GM21723 (cell line): ENCODE data around the gene PRRT1B.

Experiments used
- ATAC-seq: cut with Tn5 transposase; IDR thresholded peaks from one replicate; pipeline ENCODE4 v1.9.1; 2021; ENCODE audit warnings: mild to moderate bottlenecking, moderate library complexity; ENCODE audit not compliant: unreplicated experiment

The PRRT1B gene

DNA sequence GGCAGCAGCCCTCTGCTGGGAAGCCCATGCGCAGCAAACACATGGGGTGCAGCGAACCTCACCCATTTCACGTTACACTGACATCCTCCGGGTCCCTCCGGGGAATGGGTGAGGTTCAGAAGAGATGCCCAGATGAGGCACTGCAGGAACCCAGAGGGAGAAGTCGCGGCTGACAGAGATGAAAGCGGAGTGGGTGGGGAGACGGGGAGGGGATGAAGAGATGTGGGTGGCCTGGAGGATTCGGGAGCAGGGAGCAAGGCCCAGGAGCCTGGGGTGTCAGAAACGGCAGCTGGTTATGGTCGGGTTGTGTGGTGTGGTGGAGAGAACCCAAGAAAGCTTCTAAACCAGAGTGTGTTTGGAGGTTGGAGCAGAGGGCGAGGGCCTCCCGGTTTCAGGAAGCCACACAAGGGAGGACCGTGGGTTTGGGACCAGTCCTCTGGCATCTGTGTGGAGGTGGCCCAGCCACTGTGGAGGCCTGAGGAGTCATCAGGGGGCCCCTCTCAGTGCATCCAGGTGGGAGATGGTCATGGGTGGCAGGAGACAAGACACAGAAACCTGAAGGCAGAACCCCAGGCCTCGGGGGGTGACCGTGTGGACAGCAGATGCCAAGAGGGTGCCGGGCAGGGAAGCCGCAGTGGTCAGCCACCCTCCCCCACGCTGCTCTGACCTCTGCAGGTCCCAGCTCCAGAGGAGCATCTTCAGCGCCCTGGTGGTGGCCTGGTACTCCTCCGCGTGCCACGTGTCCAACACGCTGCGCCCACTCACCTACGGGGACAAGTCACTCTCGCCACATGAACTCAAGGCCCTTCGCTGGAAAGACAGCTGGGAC, 22.9 kb upstream of the PRRT1B start:
- no peak for ATAC-seq

- no peak for ATAC-seq
Observed at GRCh38 chr9:131523086-131523388, 22.3 kb upstream of the PRRT1B start.

DNA sequence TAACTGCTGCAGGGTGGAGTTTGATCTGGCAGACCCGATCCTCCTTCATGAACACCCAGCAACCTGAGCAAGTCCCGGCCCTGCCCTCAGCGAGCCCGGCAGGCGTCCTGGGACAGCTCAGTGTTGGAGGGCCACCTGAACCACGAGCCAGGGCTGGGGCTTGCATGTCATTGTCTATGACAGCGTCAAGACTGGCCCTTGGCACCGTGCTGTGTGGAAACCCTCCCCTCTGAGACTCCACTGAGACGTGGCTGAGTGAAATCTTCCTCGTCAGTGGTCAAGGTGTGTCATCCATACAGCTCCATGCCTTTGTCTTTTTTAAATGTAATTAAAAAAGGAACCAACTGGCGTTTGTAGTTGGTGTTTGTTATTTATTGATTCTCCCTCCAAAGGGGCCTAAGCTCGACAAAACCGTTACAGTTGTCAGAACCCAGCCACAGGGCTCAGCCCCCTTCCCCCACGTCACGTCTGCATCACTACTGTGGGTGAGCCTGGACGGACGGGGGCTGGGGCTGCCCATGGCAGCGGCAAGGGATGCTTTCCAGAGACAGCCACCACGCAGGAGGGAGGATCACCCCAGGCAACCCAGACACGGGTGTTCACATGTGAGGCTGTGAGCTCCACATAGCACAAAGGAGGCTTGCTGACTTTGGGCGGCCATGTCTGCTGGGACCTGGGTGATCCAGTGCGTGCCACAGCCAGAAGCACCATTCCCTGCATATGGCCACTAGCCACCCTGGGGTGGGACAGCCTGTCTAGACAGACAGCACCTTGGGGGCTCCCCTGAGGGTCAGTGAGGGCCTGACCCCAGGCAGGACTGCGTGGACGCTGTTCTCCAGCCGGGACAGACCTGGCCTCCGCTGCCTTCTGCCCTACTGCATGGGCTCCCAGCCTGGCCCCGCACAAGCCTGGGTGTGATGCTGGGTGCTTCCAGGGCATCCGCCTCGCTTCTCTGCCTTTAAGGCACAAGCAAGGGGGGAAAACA, 21.6 kb upstream of the PRRT1B start:
- ATAC-seq = no peak

- no peak for ATAC-seq
Observed at GRCh38 chr9:131524665-131525315, 20.5 kb upstream of the PRRT1B start.

DNA sequence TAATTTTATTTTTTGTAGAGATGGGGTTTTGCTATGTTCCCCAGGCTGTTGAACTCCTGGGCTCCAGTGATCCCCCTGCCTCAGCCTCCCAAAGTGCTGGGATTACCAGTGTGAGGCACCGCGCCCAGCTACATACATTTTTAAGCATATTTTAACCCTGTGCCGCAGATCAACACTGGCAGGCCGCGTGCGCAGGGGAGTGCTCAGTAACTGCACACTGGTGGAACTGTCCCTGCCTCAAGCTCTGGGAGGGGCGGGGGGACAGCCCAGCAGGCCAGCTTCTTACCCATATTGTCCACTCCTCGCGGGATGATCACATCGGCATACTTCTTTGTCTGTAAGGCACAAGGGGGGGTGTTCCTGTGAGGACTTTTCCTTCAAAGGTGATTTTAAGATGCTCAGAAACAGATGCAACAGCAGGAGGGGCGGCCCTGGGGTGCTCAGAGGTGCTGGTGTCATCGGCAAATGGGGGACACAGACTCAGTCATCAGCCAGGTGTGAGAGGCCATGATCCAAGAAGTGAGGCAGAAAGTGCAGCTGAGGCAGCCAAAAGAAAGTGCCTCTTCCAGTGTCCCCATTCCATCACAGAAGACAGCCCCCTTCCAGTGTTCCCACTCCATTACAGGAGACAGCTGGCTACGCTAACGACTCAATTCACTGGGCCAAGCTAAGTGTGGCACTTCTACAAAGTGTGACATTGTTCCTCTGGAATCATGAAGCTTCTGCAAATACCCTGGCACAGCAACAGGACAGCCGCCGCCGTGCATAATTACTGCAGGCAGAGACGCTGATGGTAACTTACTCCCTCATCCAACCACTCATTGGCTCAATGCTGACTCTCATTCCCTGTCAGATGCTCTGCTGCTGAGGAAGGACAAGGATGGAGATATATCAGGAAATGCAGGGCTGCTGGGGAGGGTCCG, 19.4 kb upstream of the PRRT1B start:
- no peak for ATAC-seq

DNA sequence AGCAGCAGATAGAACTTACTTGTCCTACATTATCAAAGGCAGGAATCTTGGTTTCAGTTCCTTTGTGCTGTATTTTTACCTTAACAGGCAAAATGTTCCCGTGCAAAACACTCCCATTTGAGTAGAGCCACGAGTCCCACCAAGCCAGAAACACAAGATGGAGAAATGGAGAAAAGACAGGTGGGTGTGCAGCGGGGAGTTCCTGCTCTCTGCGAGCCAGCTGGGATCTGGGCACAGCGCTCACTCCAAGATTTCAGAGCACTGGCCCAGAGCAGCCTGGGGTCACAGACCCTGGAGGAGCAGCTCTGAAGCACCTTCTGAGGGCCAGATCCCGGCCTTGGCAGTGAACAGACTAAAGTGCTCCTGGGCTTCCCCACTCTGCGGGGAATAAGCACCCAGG, 17.1 kb upstream of the PRRT1B start:
- ATAC-seq = no peak

DNA sequence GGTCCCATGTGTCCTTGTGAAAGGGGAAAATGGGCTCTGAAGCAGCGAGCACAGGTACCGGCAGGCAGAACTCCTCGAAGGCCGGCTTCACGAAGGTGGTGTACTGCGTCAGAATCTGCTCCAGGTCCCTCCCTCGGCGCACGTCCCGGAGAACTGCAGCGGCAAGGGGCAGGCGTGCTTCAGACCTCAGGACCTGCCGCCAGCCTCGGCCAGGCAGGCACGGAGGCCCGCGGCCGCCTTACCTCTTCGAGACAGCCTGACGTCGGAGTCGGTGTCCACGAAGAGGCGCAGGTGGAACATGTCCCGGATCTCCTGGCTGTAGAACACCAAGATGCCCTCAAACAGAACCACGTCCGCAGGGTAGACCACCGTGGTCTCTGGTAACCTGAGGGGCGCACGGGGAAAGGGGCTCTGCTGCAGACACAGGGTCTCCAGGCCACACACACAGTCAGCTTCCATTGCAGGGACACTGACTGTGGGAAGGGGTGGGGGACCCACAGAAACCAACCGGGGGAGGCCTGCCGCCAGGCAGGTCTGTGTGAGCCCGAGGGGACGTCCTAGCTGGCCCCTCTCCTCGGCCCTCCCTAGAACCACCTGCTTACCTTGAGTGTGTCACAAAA, 16.3 kb upstream of the PRRT1B start:
- no peak for ATAC-seq

- no peak for ATAC-seq
Observed at GRCh38 chr9:131529597-131530545, 15.5 kb upstream of the PRRT1B start.

GRCh38 chr9:131530546-131530919, 14.8 kb upstream of the PRRT1B start:
- ATAC-seq = peak; percentile 26

GRCh38 chr9:131530920-131531832, 14.1 kb upstream of the PRRT1B start, which contains the start of gene UCK1:
Gene UCK1 (minus strand): TSS chr9:131531263. CDS start chr9:131531174, 89 bp downstream.
- ATAC-seq = peak; percentile 73

GRCh38 chr9:131534721-131535237, 10.5 kb upstream of the PRRT1B start:
- ATAC-seq = no peak

- ATAC-seq = no peak
Observed at GRCh38 chr9:131537946-131538345, 7.4 kb upstream of the PRRT1B start.

- no peak for ATAC-seq
Observed at GRCh38 chr9:131539223-131539923, 6.0 kb upstream of the PRRT1B start.

DNA sequence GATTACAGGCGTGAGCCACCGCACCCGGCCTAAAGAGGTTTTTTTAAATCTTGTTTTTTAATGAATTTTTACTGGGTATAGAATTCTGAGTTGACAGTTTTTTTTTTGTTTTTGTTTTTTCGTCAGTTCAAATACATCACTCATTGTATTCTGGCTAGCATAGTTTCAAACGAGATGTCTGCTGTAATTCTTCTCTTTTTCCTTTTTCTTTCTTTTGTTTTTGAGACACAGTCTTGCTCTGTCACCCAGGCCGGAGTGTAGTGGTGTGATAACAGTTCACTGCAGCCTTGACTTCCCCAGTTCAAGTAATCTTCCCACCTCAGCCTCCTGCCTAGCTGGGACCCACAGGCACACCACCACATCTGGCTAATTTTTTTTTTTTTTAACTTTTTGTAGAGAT, 2.2 kb upstream of the PRRT1B start:
- no peak for ATAC-seq

DNA sequence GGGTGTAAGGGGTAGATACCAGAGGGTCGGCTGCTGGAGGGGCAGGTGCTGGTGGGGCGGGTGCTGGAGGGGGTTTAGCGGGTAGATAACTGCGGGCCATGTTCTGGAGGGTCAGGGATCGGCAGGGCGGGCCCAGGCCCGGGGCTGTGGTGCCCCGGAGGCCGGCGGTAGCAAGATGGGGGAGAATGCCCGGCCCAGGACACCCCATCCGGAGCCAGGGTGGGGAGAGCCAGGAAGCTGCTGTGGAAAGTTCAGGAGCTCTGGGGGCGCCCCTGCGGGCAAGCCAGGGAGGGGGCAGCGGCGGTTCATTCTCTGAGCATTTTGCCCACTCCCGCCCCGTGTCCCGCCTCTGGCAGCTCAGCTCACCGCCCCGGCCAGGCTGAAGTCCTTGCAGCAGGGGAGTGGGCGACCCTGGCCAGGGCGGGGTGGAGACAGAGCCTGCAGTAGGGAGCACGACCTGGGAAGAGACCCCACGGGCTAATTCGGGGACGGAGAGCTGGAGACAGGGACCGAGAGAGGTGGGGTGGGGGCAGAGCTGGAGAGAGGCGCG, 538 bp downstream of the PRRT1B start:
- no peak for ATAC-seq

DNA sequence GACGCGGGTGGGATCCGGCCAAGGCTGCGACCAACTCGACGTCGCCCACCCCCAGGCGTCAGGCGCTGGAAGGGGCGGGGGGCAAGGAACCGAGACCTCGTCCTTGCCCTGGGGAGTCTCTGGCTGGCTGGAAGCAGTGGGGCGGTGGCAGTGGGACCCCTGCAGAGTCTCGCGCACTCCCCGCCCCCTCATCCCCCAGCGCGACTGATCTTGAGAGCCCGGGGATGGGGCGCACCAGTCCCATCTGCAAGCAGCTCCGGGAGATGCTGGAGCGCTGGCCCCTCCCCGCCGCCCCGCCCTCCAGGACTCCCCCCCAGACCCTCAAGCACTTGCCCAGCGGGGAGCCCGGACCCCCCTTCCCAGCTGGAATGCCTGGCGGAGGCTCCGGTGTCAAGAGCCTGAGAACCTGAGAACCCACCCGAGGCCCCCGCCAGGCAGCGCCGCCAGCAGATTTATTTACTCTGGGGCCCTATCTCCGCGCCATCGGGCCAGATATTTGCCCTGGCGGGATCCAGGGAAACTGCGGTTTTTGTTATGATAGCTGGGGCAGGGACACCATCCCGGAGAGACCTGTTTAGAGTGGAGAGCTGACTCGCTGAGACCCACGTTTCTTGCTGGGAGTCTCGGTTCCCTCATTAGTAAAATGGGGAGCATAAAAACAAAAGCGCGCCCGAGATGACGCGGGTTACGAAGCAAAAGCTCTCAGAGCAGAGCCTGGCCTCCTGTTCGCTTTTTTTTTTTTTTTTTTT, 1.2 kb downstream of the PRRT1B start:
- no peak for ATAC-seq
